Measurements from ENCODE around the gene FAIM2. TPM values are rescaled to one million over a fixed set of nuclear protein-coding genes. Genes with fewer than 3 reads are reported as not detected.

Gene FAIM2
- total and polyA plus RNA-seq, 9 of the 15 experiments (the other 6 are each of a cell fraction or from before 2014, with no cell fraction given): 0.01 to 0.10 TPM; not detected in 7

DNA sequence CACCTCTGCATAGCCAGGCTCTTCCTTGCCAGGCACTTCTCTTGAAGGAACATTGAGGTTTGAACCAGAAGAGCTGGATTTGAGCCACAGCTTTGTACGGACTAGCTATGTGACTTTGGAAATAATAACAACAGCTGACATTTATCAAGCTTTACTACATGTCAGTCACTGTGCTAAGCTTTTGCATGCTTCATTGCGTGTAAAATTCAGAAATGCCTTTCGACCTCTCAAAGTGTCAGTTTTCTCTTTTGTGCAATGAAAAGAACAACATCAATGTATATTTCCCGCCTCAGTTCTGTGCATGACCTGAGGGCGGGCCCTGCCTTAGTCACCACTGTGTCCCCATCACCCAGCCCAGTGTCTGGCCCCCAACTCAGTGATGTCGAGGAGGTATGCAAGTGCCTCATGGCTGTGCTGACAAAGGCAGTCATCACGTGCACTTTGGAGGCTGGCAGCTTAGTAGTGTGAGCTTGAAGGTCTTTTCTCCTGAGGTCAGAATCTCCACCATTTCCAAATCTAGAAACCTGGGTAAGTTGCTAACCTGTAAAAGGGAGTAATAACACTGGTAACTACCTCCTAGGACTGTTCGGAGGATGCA, 28.9 kb upstream of the FAIM2 start:
- ChIA-PET CTCF (ENCODE audit: low intra/inter-chr PET ratio) (no interaction called here), POLR2A (interaction anchor here (0.5 to 3.4 kb wide), 3 partner anchors 10 to 114 kb away, joined by 3 to 12 read pairs (median 3); no protein-coding TSS in a partner anchor)
- Histone ChIP-seq H3K9me1 (ENCODE audit: control insufficient read depth, insufficient read depth, low read length) (no peaks in the 10 kb centered on the region), H3K36me3 (ENCODE audit: control insufficient read depth, insufficient read depth, low read length) (no peaks in the 10 kb centered on the region), H3K4me3 (no peak overlapping the region), H4K20me1 (replicated peaks; ENCODE audit: control insufficient read depth, insufficient read depth, low read length) (no peaks in the 10 kb centered on the region), H3K4me1 (replicated peaks in 1 of 2; ENCODE audit: control insufficient read depth in 2 of 2, insufficient read depth in 2 of 2, low read length in 2 of 2) (no peaks in the 10 kb centered on the region; a peak in 1 of 5 replicates), H3K27me3 (ENCODE audit: control insufficient read depth in 2 of 2, insufficient read depth in 2 of 2, low read length in 2 of 2) (peaks cover 6 to 12% of the 10 kb centered on the region in 2 experiments; a peak in 2 of 5 replicates), H3K9ac (ENCODE audit: insufficient read depth in 1 of 2, low read depth in 2 of 2, low read length in 2 of 2) (no peak overlapping the region; a peak in 1 of 4 replicates), H3K79me2 (ENCODE audit: control insufficient read depth, insufficient read depth, low read length) (no peaks in the 10 kb centered on the region), H2AFZ (ENCODE audit: low read depth, low read length) (no peak overlapping the region), H3K4me2 (ENCODE audit: insufficient read depth, low read length) (no peak overlapping the region), H3K27ac (ENCODE audit: extremely low read depth, low read depth, low read length) (no peak overlapping the region), H3K9me3 (replicated peaks; ENCODE audit: control insufficient read depth, insufficient read depth, low read depth, low read length) (no peaks in the 10 kb centered on the region)
- TF ChIP-seq ZNF764 (CRISPR knock-in tag; IDR thresholded peaks at IDR 0.05; ENCODE audit: low read depth): no peak
- TF ChIP-seq MAFG (tag; conservative IDR thresholded peaks at IDR 0.05): no peak
- TF ChIP-seq, protein P1, sequence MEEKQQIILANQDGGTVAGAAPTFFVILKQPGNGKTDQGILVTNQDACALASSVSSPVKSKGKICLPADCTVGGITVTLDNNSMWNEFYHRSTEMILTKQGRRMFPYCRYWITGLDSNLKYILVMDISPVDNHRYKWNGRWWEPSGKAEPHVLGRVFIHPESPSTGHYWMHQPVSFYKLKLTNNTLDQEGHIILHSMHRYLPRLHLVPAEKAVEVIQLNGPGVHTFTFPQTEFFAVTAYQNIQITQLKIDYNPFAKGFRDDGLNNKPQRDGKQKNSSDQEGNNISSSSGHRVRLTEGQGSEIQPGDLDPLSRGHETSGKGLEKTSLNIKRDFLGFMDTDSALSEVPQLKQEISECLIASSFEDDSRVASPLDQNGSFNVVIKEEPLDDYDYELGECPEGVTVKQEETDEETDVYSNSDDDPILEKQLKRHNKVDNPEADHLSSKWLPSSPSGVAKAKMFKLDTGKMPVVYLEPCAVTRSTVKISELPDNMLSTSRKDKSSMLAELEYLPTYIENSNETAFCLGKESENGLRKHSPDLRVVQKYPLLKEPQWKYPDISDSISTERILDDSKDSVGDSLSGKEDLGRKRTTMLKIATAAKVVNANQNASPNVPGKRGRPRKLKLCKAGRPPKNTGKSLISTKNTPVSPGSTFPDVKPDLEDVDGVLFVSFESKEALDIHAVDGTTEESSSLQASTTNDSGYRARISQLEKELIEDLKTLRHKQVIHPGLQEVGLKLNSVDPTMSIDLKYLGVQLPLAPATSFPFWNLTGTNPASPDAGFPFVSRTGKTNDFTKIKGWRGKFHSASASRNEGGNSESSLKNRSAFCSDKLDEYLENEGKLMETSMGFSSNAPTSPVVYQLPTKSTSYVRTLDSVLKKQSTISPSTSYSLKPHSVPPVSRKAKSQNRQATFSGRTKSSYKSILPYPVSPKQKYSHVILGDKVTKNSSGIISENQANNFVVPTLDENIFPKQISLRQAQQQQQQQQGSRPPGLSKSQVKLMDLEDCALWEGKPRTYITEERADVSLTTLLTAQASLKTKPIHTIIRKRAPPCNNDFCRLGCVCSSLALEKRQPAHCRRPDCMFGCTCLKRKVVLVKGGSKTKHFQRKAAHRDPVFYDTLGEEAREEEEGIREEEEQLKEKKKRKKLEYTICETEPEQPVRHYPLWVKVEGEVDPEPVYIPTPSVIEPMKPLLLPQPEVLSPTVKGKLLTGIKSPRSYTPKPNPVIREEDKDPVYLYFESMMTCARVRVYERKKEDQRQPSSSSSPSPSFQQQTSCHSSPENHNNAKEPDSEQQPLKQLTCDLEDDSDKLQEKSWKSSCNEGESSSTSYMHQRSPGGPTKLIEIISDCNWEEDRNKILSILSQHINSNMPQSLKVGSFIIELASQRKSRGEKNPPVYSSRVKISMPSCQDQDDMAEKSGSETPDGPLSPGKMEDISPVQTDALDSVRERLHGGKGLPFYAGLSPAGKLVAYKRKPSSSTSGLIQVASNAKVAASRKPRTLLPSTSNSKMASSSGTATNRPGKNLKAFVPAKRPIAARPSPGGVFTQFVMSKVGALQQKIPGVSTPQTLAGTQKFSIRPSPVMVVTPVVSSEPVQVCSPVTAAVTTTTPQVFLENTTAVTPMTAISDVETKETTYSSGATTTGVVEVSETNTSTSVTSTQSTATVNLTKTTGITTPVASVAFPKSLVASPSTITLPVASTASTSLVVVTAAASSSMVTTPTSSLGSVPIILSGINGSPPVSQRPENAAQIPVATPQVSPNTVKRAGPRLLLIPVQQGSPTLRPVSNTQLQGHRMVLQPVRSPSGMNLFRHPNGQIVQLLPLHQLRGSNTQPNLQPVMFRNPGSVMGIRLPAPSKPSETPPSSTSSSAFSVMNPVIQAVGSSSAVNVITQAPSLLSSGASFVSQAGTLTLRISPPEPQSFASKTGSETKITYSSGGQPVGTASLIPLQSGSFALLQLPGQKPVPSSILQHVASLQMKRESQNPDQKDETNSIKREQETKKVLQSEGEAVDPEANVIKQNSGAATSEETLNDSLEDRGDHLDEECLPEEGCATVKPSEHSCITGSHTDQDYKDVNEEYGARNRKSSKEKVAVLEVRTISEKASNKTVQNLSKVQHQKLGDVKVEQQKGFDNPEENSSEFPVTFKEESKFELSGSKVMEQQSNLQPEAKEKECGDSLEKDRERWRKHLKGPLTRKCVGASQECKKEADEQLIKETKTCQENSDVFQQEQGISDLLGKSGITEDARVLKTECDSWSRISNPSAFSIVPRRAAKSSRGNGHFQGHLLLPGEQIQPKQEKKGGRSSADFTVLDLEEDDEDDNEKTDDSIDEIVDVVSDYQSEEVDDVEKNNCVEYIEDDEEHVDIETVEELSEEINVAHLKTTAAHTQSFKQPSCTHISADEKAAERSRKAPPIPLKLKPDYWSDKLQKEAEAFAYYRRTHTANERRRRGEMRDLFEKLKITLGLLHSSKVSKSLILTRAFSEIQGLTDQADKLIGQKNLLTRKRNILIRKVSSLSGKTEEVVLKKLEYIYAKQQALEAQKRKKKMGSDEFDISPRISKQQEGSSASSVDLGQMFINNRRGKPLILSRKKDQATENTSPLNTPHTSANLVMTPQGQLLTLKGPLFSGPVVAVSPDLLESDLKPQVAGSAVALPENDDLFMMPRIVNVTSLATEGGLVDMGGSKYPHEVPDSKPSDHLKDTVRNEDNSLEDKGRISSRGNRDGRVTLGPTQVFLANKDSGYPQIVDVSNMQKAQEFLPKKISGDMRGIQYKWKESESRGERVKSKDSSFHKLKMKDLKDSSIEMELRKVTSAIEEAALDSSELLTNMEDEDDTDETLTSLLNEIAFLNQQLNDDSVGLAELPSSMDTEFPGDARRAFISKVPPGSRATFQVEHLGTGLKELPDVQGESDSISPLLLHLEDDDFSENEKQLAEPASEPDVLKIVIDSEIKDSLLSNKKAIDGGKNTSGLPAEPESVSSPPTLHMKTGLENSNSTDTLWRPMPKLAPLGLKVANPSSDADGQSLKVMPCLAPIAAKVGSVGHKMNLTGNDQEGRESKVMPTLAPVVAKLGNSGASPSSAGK (IDR thresholded peaks at IDR 0.05): no peak
- TF ChIP-seq, protein P2, sequence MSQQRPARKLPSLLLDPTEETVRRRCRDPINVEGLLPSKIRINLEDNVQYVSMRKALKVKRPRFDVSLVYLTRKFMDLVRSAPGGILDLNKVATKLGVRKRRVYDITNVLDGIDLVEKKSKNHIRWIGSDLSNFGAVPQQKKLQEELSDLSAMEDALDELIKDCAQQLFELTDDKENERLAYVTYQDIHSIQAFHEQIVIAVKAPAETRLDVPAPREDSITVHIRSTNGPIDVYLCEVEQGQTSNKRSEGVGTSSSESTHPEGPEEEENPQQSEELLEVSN (IDR thresholded peaks at IDR 0.05; ENCODE audit: borderline replicate concordance in 1 of 2, extremely low read depth in 1 of 2, insufficient read depth in 1 of 2, insufficient read length in 1 of 2, low read depth in 1 of 2, low read length in 1 of 2, poor library complexity in 1 of 2, severe bottlenecking in 1 of 2): peak in 1 of 2 experiments; percentile 23
- no peak for TF ChIP-seq TBP (optimal IDR thresholded peaks at IDR 0.05; ENCODE audit: low read depth, low read length)
- no peak for DNase-seq (ENCODE audit: extremely low read depth in 1 of 4, low spot score in 3 of 4)
- no peak for FAIRE-seq
- intact Hi-C loops (cut with micrococcal nuclease): no loop called here
- in situ Hi-C loops (cut with MboI): no loop called here
- no peak for ATAC-seq
- BruUV-seq (replicated peaks): no TSS peak
- 37% methylated on average over 8 of the region's 8 CpGs for WGBS (ENCODE audit: insufficient coverage, low coverage, missing lambda C conversion rate)
